BLaER1 (cell line): ENCODE measurements around the gene FCER2.

Experiments
- H3K27ac ChIP-seq: shearing (Covaris generic); formaldehyde crosslinking; 2 replicates; pipeline ENCODE4 v1.8.1; 2022
- H3K27me3 ChIP-seq: shearing (Covaris generic); formaldehyde crosslinking; 2 replicates; pipeline ENCODE4 v1.8.1; 2022
- H3K36me3 ChIP-seq: shearing (Covaris generic); formaldehyde crosslinking; 2 replicates; pipeline ENCODE4 v1.8.1; 2022
- H3K4me1 ChIP-seq: shearing (Covaris generic); formaldehyde crosslinking; 2 replicates; pipeline ENCODE4 v1.8.1; 2022
- H3K4me2 ChIP-seq: shearing (Covaris generic); formaldehyde crosslinking; 2 replicates; pipeline ENCODE4 v1.8.1; 2022
- H3K4me3 ChIP-seq: shearing (Covaris generic); formaldehyde crosslinking; 2 replicates; pipeline ENCODE4 v1.8.1; 2022
- H3K9ac ChIP-seq: shearing (Covaris generic); formaldehyde crosslinking; 2 replicates; pipeline ENCODE4 v1.8.1; 2022
- H3K9me3 ChIP-seq: shearing (Covaris generic); formaldehyde crosslinking; 2 replicates; pipeline ENCODE4 v1.8.1; 2022
- H4K20me1 ChIP-seq: shearing (Covaris generic); formaldehyde crosslinking; 2 replicates; pipeline ENCODE4 v1.8.1; 2022
- Cebpa-rat ChIP-seq: shearing (Covaris generic); IDR thresholded peaks from 2 replicates; pipeline ENCODE4 v1.8.1; 2022

FCER2 gene

DNA sequence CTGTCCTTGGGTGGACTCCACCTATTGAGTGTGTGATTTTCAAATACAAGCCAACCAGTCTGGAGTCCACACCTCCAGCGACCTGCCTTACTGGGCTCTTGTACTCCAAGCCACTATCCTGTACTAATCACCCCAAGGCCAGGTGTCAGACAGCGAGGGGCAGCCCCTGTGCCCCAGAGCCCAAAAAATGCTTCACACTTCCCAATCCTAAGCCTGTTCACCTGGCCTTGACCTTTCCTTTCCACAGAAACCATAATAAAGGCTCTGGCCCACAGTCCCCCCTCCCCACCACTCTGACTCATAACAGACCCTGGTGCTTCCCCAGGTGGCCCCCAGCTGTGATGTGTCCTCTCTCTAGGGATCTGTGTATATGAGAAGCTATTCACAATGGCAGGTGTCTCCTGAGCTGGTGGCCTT is 41.5 kb upstream of the FCER2 start:
- peak overlapping the region; percentile 45 for H3K4me2 ChIP-seq
- peaks cover 47% of the 10 kb centered on the region for H3K4me1 ChIP-seq
- H3K27ac ChIP-seq = no peak overlapping the region
- no peaks in the 10 kb centered on the region for H3K27me3 ChIP-seq
- TF ChIP-seq Cebpa-rat = no peak
- no peaks in the 10 kb centered on the region for H3K36me3 ChIP-seq
- H3K9ac ChIP-seq = no peak overlapping the region
- no peaks in the 10 kb centered on the region for H3K9me3 ChIP-seq
- no peak overlapping the region for H3K4me3 ChIP-seq
- no peaks in the 10 kb centered on the region for H4K20me1 ChIP-seq

- Histone ChIP-seq H3K4me2 (peak overlapping the region; percentile 45; the same call in 1 of the 2 replicates), H3K4me3 (no peak overlapping the region), H4K20me1 (no peaks in the 10 kb centered on the region), H3K9ac (no peak overlapping the region), H3K4me1 (peaks cover 47% of the 10 kb centered on the region), H3K27ac (no peak overlapping the region), H3K36me3 (no peaks in the 10 kb centered on the region), H3K27me3 (no peaks in the 10 kb centered on the region), H3K9me3 (no peaks in the 10 kb centered on the region)
- TF ChIP-seq Cebpa-rat = no peak
Observed at GRCh38 chr19:7742991-7743390, 41.1 kb upstream of the FCER2 start.

GRCh38 chr19:7742575-7742974 is 40.6 kb upstream of the FCER2 start:
- Histone ChIP-seq H3K4me2 (0 out of 2 replicates have a peak overlapping the region, but pooled peaks have one; percentile 8), H3K27ac (no peak overlapping the region), H3K4me1 (peaks cover 44% of the 10 kb centered on the region), H3K9ac (no peak overlapping the region), H4K20me1 (no peaks in the 10 kb centered on the region), H3K27me3 (no peaks in the 10 kb centered on the region), H3K36me3 (no peaks in the 10 kb centered on the region), H3K9me3 (no peaks in the 10 kb centered on the region), H3K4me3 (no peak overlapping the region)
- TF ChIP-seq Cebpa-rat = no peak

GRCh38 chr19:7740682-7741054 is 38.7 kb upstream of the FCER2 start:
- Histone ChIP-seq H3K9me3 (no peaks in the 10 kb centered on the region), H3K4me2 (no peak overlapping the region), H3K4me1 (peaks cover 40% of the 10 kb centered on the region), H3K27ac (no peak overlapping the region), H3K36me3 (no peaks in the 10 kb centered on the region), H3K4me3 (no peak overlapping the region), H4K20me1 (no peaks in the 10 kb centered on the region), H3K9ac (no peak overlapping the region), H3K27me3 (no peaks in the 10 kb centered on the region)
- no peak for TF ChIP-seq Cebpa-rat

- Histone ChIP-seq H3K9me3 (no peaks in the 10 kb centered on the region), H3K27ac (no peak overlapping the region), H3K36me3 (no peaks in the 10 kb centered on the region), H3K4me2 (peak overlapping the region; percentile 54), H3K27me3 (no peaks in the 10 kb centered on the region), H3K4me1 (peaks cover 39% of the 10 kb centered on the region), H4K20me1 (no peaks in the 10 kb centered on the region), H3K9ac (no peak overlapping the region), H3K4me3 (no peak overlapping the region)
- TF ChIP-seq Cebpa-rat = no peak
Observed at GRCh38 chr19:7739801-7740681, 38.1 kb upstream of the FCER2 start.

DNA sequence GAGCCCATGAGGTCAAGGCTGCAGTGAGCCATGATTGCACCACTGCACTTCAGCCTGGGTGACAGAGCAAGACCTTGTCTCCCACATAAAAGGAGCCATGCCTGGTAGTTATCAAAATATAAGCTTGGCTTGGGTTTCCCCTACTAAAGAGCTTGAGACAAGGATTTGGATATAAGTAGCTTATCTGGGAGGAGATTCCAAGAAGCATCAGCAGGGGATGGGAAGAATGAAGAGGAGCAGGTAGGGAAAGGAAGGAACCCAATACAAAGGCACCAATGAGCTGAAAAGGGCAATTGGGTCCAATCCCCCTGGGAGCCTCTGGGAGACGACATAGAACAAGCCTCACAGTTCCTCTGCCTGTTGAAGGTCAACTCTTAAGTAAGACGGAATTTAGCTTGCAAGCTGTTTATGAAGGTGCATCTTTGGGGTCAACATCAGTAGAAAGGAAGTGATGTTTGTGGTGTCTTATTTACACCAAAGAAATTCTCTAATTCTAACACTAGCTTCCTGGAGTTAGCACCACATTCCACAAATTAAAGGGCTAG is 37.4 kb upstream of the FCER2 start:
- H3K9ac ChIP-seq = no peak overlapping the region
- peak overlapping the region; percentile 54 for H3K4me2 ChIP-seq
- peaks cover 32% of the 10 kb centered on the region for H3K4me1 ChIP-seq
- no peak overlapping the region for H3K27ac ChIP-seq
- no peaks in the 10 kb centered on the region for H3K27me3 ChIP-seq
- no peak for TF ChIP-seq Cebpa-rat
- H3K4me3 ChIP-seq = no peak overlapping the region
- no peaks in the 10 kb centered on the region for H4K20me1 ChIP-seq
- no peaks in the 10 kb centered on the region for H3K36me3 ChIP-seq
- no peaks in the 10 kb centered on the region for H3K9me3 ChIP-seq

- Histone ChIP-seq H4K20me1 (no peaks in the 10 kb centered on the region), H3K9ac (no peak overlapping the region), H3K4me2 (no peak overlapping the region), H3K27ac (no peak overlapping the region), H3K4me3 (no peak overlapping the region), H3K4me1 (peaks cover 19% of the 10 kb centered on the region), H3K36me3 (no peaks in the 10 kb centered on the region), H3K9me3 (no peaks in the 10 kb centered on the region), H3K27me3 (no peaks in the 10 kb centered on the region)
- TF ChIP-seq Cebpa-rat = no peak
Observed at GRCh38 chr19:7738023-7738422, 36.1 kb upstream of the FCER2 start.

DNA sequence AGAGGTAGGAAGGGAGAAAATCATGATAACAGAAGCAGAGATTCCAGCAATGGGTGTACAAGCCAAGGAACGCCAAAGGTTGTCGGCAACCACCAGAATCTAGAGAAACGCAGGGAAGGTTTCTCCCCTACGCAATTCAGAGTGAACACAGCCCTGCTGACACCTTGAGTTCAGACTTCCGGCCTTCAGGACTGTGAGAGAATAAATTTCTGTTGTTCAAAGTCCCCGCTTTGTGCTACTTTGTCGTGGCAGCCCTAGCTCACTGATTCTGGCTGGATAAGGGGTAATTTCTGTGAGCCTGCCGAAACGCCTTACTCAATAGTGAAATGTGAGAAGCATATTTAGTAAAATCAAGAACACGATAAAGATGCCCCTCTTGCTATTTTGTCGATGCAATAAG is 35.3 kb upstream of the FCER2 start:
- Histone ChIP-seq H4K20me1 (no peaks in the 10 kb centered on the region), H3K4me3 (no peak overlapping the region), H3K9me3 (no peaks in the 10 kb centered on the region), H3K27me3 (peaks cover 4% of the 10 kb centered on the region), H3K9ac (no peak overlapping the region), H3K4me2 (no peak overlapping the region), H3K36me3 (no peaks in the 10 kb centered on the region), H3K27ac (no peak overlapping the region), H3K4me1 (peaks cover 12% of the 10 kb centered on the region)
- no peak for TF ChIP-seq Cebpa-rat

DNA sequence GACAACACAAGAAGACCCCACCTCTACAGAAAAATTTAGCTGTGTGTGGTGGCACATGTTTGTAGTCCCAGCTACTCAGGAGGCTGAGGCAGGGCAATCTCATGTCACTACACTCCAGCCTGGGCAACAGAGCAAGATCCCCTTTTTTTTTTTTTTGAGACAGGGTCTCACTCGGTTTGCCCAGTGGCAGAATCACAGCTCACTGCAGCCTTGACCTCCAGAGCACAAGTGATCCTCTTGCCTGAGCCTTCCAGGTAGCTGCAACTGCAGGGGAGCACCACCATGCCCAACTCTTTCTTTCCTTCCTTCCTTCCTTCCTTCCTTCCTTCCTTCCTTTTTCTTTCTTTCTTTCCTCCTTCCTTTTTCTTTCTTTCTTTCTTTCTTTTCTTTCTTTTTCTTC is 34.2 kb upstream of the FCER2 start:
- Histone ChIP-seq H3K27me3 (peaks cover 15% of the 10 kb centered on the region), H3K9me3 (no peaks in the 10 kb centered on the region), H3K9ac (no peak overlapping the region), H3K27ac (no peak overlapping the region), H3K4me3 (no peak overlapping the region), H3K36me3 (no peaks in the 10 kb centered on the region), H3K4me1 (peaks cover 12% of the 10 kb centered on the region), H3K4me2 (no peak overlapping the region), H4K20me1 (no peaks in the 10 kb centered on the region)
- no peak for TF ChIP-seq Cebpa-rat

DNA sequence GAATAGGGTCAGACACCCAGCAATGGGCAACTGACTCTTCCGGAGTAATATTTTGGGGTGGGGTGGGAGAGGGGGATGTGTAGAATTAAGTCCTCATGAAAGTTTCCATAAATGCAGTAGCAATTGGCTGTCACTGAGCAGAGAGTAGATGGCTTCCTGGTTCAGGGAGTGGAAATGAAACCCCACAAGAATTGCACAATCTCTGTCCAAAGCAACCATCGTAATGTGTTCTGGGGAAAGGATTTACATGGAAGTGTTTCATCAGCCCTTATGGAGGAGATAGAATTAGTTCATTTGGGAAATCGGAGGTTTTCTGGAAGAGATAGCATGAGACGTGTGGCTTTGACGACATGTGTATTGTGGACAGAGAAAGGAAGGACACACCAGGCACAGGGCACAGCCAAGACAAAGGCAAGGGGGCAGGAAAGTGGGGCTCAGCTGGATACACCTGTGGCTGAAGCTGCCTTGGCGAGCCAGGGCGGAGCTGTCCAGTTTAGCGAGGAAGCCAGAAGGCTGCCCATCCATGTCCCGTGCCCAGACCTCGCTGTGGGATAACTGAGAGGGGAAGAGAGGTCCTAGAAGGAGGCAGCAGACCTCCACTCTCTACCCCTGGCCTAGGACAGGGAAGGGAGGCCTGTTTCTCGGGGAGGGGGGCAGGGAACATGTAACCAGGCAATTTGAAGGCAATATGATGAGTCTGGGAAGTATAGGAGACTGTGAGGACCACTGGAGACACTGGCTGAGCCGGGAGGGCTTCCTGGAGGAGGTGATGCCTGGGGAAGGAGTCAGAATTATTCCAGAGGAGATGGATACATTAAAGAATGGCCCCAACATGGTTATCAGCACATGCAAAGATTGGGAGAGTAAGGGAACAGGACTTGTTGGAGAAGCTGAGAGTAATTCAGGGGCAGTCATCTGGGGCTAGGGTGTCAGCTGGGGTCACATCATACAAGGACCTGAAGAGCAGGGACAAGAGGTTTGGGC is 32.6 kb upstream of the FCER2 start:
- TF ChIP-seq Cebpa-rat = peak; percentile 48; the same call in 1 of the 2 replicates
- no peaks in the 10 kb centered on the region for H3K9me3 ChIP-seq
- H4K20me1 ChIP-seq = no peaks in the 10 kb centered on the region
- no peak overlapping the region for H3K27ac ChIP-seq
- no peak overlapping the region for H3K9ac ChIP-seq
- H3K4me2 ChIP-seq = no peak overlapping the region
- peaks cover 31% of the 10 kb centered on the region for H3K27me3 ChIP-seq
- peaks cover 7% of the 10 kb centered on the region for H3K4me1 ChIP-seq
- no peak overlapping the region for H3K4me3 ChIP-seq
- no peaks in the 10 kb centered on the region for H3K36me3 ChIP-seq
